Keratinocyte (primary cell): ENCODE measurements around the gene HSF5.

Source experiments
- CTCF ChIP-seq, 3 experiments: IDR thresholded peaks in 1 of 3; conservative IDR thresholded peaks in 1 of 3; optimal IDR thresholded peaks in 1 of 3; 2 replicates in 2 of 3; 3 replicates in 1 of 3; pipeline versions ENCODE3 to v1.5.1; 2011; ENCODE audit warnings: low read length in 3 of 3, mild to moderate bottlenecking in 3 of 3, moderate library complexity in 2 of 3, control low read depth in 1 of 3, inconsistent platforms in 1 of 3; ENCODE audit not compliant: insufficient read depth in 2 of 3; ENCODE audit errors: extremely low read depth in 1 of 3
- EZH2 ChIP-seq: IDR thresholded peaks from one replicate; pipeline ENCODE4 v1.6.1; 2012; ENCODE audit warnings: inconsistent platforms, mild to moderate bottlenecking, low read length, moderate library complexity

- TF ChIP-seq CTCF (optimal IDR thresholded peaks at IDR 0.05 in 1 of 3, IDR thresholded peaks at IDR 0.05 in 1 of 3, conservative IDR thresholded peaks at IDR 0.05 in 1 of 3; ENCODE audit: extremely low read depth in 1 of 3, insufficient read depth in 2 of 3, low read length in 3 of 3) (no peak), EZH2 (no peak)
Observed at GRCh38 chr17:58379511-58379824, 108.7 kb downstream of the HSF5 start.
